Sigmoid colon (tissue), 3 donors: ENCODE data around the gene BAZ1B.

ENCODE experiments used
- POLR2A ChIP-seq, 2 donors: fragments of 450-650 bp; IDR thresholded peaks; one replicate each; pipeline ENCODE4 v1.6.1; 2016; ENCODE audit warnings: antibody characterized with exemption in 2 of 2, mild to moderate bottlenecking in 2 of 2, moderate library complexity in 2 of 2
- TF ChIP-seq, protein P1 (sequence below), 4 experiments: fragments of 450-650 bp in 3 of 4; fragments of 200-600 bp in 1 of 4; IDR thresholded peaks; one replicate each; pipeline ENCODE4 v1.5.1; 2016 to 2019; ENCODE audit warnings: antibody characterized with exemption in 4 of 4, mild to moderate bottlenecking in 3 of 4, moderate library complexity in 2 of 4

GRCh38 chr7:73442903-73443500 lies 79.1 kb downstream of the BAZ1B start:
- TF ChIP-seq, protein P1, sequence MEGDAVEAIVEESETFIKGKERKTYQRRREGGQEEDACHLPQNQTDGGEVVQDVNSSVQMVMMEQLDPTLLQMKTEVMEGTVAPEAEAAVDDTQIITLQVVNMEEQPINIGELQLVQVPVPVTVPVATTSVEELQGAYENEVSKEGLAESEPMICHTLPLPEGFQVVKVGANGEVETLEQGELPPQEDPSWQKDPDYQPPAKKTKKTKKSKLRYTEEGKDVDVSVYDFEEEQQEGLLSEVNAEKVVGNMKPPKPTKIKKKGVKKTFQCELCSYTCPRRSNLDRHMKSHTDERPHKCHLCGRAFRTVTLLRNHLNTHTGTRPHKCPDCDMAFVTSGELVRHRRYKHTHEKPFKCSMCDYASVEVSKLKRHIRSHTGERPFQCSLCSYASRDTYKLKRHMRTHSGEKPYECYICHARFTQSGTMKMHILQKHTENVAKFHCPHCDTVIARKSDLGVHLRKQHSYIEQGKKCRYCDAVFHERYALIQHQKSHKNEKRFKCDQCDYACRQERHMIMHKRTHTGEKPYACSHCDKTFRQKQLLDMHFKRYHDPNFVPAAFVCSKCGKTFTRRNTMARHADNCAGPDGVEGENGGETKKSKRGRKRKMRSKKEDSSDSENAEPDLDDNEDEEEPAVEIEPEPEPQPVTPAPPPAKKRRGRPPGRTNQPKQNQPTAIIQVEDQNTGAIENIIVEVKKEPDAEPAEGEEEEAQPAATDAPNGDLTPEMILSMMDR (IDR thresholded peaks at IDR 0.05) = no peak
- TF ChIP-seq POLR2A (IDR thresholded peaks at IDR 0.05) = no peak
